ENCODE results near the gene SLCO3A1. TPM values are rescaled to one million over a fixed set of nuclear protein-coding genes. Genes with fewer than 3 reads are reported as not detected.

Gene SLCO3A1
- total RNA-seq, 2 experiments from 2014 or later = 29.5 to 30.4 TPM

- Mint-ChIP-seq H3K27ac (no peak overlapping the region), H3K36me3 (ENCODE audit: low read depth) (no peaks in the 10 kb centered on the region), H3K9me3 (no peaks in the 10 kb centered on the region), H3K27me3 (no peaks in the 10 kb centered on the region), H3K4me3 (no peak overlapping the region), H3K4me1 (ENCODE audit: low read depth) (peaks cover 45% of the 10 kb centered on the region)
- DNase-seq (no peak), ATAC-seq (ENCODE audit: poor library complexity) (no peak)
- ChIA-PET CTCF (no interaction called here), POLR2A (no interaction called here)
- H3K4me3 ChIP-seq (ENCODE audit: low read length) = no peak overlapping the region
- H3K4me1 ChIP-seq (ENCODE audit: insufficient read depth, low read length) = peaks cover 11% of the 10 kb centered on the region
- intact Hi-C loops (cut with DNase I, micrococcal nuclease) = no loop called here
- no peak overlapping the region for H3K27ac ChIP-seq (ENCODE audit: low read depth in 1 of 2, low read length in 2 of 2)
- no peaks in the 10 kb centered on the region for H3K9me3 ChIP-seq (ENCODE audit: control insufficient read depth in 1 of 2, insufficient read depth in 1 of 2, low read length in 2 of 2)
- H3K27me3 ChIP-seq (ENCODE audit: control insufficient read depth in 1 of 2, insufficient read depth in 2 of 2, low read length in 2 of 2) = no peaks in the 10 kb centered on the region
- TF ChIP-seq CTCF (IDR thresholded peaks at IDR 0.05) = no peak
- H3K36me3 ChIP-seq (ENCODE audit: insufficient read depth, low read length) = no peaks in the 10 kb centered on the region
Observed at GRCh38 chr15:91988655-91989054, 135.1 kb downstream of the SLCO3A1 start.

- Histone ChIP-seq H3K27ac (ENCODE audit: low read depth in 1 of 2, low read length in 2 of 2) (no peak overlapping the region), H3K4me3 (ENCODE audit: low read length) (no peak overlapping the region), H3K9me3 (ENCODE audit: control insufficient read depth in 1 of 2, insufficient read depth in 1 of 2, low read length in 2 of 2) (no peaks in the 10 kb centered on the region), H3K27me3 (ENCODE audit: control insufficient read depth in 1 of 2, insufficient read depth in 2 of 2, low read length in 2 of 2) (no peaks in the 10 kb centered on the region), H3K4me1 (ENCODE audit: insufficient read depth, low read length) (peaks cover 11% of the 10 kb centered on the region), H3K36me3 (ENCODE audit: insufficient read depth, low read length) (no peaks in the 10 kb centered on the region)
- Mint-ChIP-seq H3K4me3 (no peak overlapping the region), H3K27me3 (no peaks in the 10 kb centered on the region), H3K27ac (no peak overlapping the region), H3K36me3 (ENCODE audit: low read depth) (no peaks in the 10 kb centered on the region), H3K9me3 (no peaks in the 10 kb centered on the region), H3K4me1 (ENCODE audit: low read depth) (peaks cover 55% of the 10 kb centered on the region)
- TF ChIP-seq CTCF (IDR thresholded peaks at IDR 0.05) = no peak
- intact Hi-C loops (cut with DNase I, micrococcal nuclease) = no loop called here
- ChIA-PET POLR2A (no interaction called here), CTCF (no interaction called here)
- DNase-seq (no peak), ATAC-seq (ENCODE audit: poor library complexity) (no peak)
Observed at GRCh38 chr15:91989821-91990220, 136.3 kb downstream of the SLCO3A1 start.

GRCh38 chr15:91992945-91993344 lies 139.4 kb downstream of the SLCO3A1 start:
- CTCF ChIA-PET = no interaction called here
- no peaks in the 10 kb centered on the region for H3K36me3 Mint-ChIP-seq (ENCODE audit: low read depth)
- Histone ChIP-seq H3K36me3 (ENCODE audit: insufficient read depth, low read length) (no peaks in the 10 kb centered on the region), H3K9me3 (ENCODE audit: control insufficient read depth in 1 of 2, insufficient read depth in 1 of 2, low read length in 2 of 2) (no peaks in the 10 kb centered on the region), H3K4me3 (ENCODE audit: low read length) (no peak overlapping the region), H3K4me1 (ENCODE audit: insufficient read depth, low read length) (peaks cover 8% of the 10 kb centered on the region), H3K27me3 (ENCODE audit: control insufficient read depth in 1 of 2, insufficient read depth in 2 of 2, low read length in 2 of 2) (no peaks in the 10 kb centered on the region), H3K27ac (ENCODE audit: low read depth in 1 of 2, low read length in 2 of 2) (no peak overlapping the region)
- TF ChIP-seq CTCF (IDR thresholded peaks at IDR 0.05) = no peak
- POLR2A ChIA-PET = no interaction called here
- no peaks in the 10 kb centered on the region for H3K9me3 Mint-ChIP-seq
- ATAC-seq (ENCODE audit: poor library complexity) = no peak
- no peak for DNase-seq
- peaks cover 62% of the 10 kb centered on the region for H3K4me1 Mint-ChIP-seq (ENCODE audit: low read depth)
- intact Hi-C loops (cut with DNase I, micrococcal nuclease) = no loop called here
- no peaks in the 10 kb centered on the region for H3K27me3 Mint-ChIP-seq
- no peak overlapping the region for H3K27ac Mint-ChIP-seq
- H3K4me3 Mint-ChIP-seq = no peak overlapping the region

Data from CD4-positive, alpha-beta T cell (primary cell).